Peyer's patch (tissue), 4 donors: ENCODE results near the gene IL16. TPM values are rescaled to one million over a fixed set of nuclear protein-coding genes. Genes with fewer than 3 reads are reported as not detected.
A peak's percentile ranks its signal among the peaks of the same experiment; 100 is the strongest.

Experiments
- DNase-seq, 3 donors: peaks; one replicate each; pipeline ENCODE4 v3.0.0-alpha.2; 2017 to 2019
- H3K27ac ChIP-seq, 4 donors: fragments of 200-600 bp; sonication (generic); one replicate each; pipeline ENCODE4 v1.5.1; 2016 to 2019
- H3K27me3 ChIP-seq, 2 donors: fragments of 200-600 bp; sonication (generic); one replicate each; pipeline ENCODE4 v1.5.1; 2019
- H3K36me3 ChIP-seq, 3 donors: fragments of 200-600 bp; sonication (generic); one replicate each; pipeline ENCODE4 v1.5.1; 2016 to 2019
- H3K4me1 ChIP-seq, 4 donors: fragments of 200-600 bp; sonication (generic); one replicate each; pipeline ENCODE4 v1.5.1; 2016 to 2019
- H3K4me3 ChIP-seq, 4 donors: fragments of 200-600 bp; sonication (generic); 1 replicate in 3 of 4; 2 replicates in 1 of 4; pipeline ENCODE4 v1.5.1; 2016 to 2019; ENCODE audit warnings: mild to moderate bottlenecking in 1 of 4
- H3K9me3 ChIP-seq, 4 donors: fragments of 200-600 bp; sonication (generic); one replicate each; pipeline ENCODE4 v1.5.1; 2016 to 2019; ENCODE audit warnings: mild to moderate bottlenecking in 1 of 4
- CTCF ChIP-seq, 6 experiments: fragments of 450-650 bp in 4 of 6; fragments of 200-600 bp in 2 of 6; sonication (generic) in 1 of 6; IDR thresholded peaks; one replicate each; pipeline ENCODE4 v1.5.1; 2017 to 2019; ENCODE audit warnings: antibody characterized with exemption in 6 of 6, mild to moderate bottlenecking in 3 of 6, moderate library complexity in 1 of 6
- POLR2A ChIP-seq, 2 donors: fragments of 450-650 bp; IDR thresholded peaks; one replicate each; pipeline ENCODE4 v1.5.1; 2017; ENCODE audit warnings: antibody characterized with exemption in 2 of 2, mild to moderate bottlenecking in 2 of 2, moderate library complexity in 2 of 2
- total RNA-seq, 4 donors: library from RNA; depleted of rRNA; stranded (reverse); fragments of >200 nt; gene quantifications; one replicate each; pipeline ENCODE4 v1.1.0, GENCODE V29; 2016

The IL16 gene
- total RNA-seq, 4 donors from 2014 or later: 6.3 to 115 (median 11.6) TPM

DNA sequence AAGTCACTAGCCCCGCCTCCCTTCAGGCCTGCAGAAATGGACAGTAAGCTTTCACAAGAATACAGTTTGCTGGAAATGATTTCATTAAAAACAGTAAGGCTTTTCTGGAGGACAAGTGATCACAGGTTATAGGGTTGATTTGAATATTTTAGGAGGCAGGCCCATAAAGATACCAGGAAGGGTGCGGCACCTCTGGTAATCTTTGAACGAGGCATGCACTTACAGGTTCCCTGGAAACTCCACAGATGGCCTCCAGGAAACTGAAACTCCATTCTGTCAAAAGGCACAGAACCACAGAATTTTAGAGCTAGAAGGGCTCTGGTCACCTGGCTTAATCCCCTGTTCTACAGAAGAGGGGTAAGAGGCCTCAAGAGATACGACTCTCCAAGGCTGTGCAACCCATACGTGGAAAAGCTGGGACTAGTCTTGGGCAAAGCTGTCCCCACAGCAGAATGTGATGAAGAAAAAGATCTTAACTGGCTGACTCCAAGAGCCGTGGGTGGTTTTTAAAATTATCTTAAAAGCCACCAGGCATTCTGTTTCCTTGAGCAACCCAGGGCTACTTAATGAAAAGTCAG lies 126.1 kb downstream of the IL16 start:
- peak in 1 of 6 experiments; percentile 12 for TF ChIP-seq CTCF (IDR thresholded peaks at IDR 0.05)
- TF ChIP-seq POLR2A (IDR thresholded peaks at IDR 0.05): no peak
- Histone ChIP-seq H3K36me3 (peaks cover 0 to 24% (median 0%) of the 10 kb centered on the region in 3 donors), H3K9me3 (no peaks in the 10 kb centered on the region), H3K4me1 (peaks cover 0 to 12% (median 0%) of the 10 kb centered on the region in 4 donors), H3K27me3 (no peaks in the 10 kb centered on the region), H3K27ac (peak overlapping the region in 3 of 4 donors; percentile 78 to 93 (median 87)), H3K4me3 (peak overlapping the region in 3 of 4 donors; percentile 80 to 89 (median 87))
- DNase-seq: peak in 1 of 3 donors; percentile 58

- Histone ChIP-seq H3K9me3 (no peaks in the 10 kb centered on the region), H3K4me3 (peak overlapping the region; percentile 70 to 89 (median 84)), H3K36me3 (peaks cover 0 to 16% (median 0%) of the 10 kb centered on the region in 3 donors), H3K27me3 (no peaks in the 10 kb centered on the region), H3K27ac (peak overlapping the region; percentile 78 to 93 (median 84)), H3K4me1 (peaks cover 0 to 12% (median 0%) of the 10 kb centered on the region in 4 donors)
- no peak for TF ChIP-seq CTCF (IDR thresholded peaks at IDR 0.05)
- TF ChIP-seq POLR2A (IDR thresholded peaks at IDR 0.05): no peak
- DNase-seq: no peak
Observed at GRCh38 chr15:81323559-81323943, 126.9 kb downstream of the IL16 start.

DNA sequence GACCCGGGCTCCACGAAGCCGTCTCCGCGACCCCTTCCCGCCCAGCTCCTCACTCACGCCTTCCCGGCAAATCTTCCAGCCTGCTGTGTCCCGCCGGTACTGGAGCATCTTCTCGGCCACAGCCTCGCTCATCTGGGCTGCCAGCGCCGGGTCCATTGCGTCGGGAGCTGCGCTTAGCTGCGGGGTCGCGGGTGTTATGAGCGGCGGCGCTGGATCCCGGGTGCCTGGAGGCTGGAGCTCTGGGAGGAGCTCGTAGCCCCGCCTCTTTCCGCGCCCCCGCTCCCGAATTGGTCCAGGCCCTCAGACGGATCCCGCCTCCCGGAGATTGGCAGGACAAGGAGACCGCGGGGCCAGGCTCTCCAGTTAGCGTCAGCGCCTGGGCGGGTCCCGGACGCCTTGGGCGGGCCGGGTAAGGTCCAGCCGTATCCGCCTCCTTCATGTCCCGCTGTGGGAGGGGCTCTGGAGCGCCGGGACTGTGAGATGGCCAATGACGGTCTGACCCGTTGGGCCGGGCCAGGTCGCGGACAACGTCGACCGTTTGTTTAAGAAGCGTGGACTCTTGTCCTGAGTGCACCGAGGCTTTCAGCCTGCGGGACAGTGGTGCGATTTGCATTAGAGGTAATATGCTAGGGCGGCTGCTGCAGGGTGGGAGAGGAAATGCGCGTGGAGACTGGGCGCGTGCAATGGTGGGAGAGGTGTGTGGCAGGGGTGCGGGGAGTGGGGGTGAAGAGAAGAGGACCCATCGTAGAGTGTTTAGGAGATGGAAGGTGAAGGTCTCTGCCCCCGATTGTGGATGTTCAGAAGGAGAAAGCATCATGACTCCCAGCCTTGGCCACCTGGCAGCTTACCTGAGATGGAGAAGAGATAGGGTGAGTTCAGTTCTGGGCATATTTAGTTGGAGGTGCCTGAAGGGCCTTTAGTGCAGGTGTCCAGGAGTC lies 127.5 kb downstream of the IL16 start, which contains the start of gene STARD5:
Gene STARD5 (minus strand): TSS at position 198 of the 938 bp plus-strand sequence. CDS start 42 bp downstream, at position 156.
- H3K4me1 ChIP-seq: peaks cover 0 to 12% (median 0%) of the 10 kb centered on the region in 4 donors
- no peaks in the 10 kb centered on the region for H3K9me3 ChIP-seq
- peaks cover 0 to 10% (median 0%) of the 10 kb centered on the region in 3 donors for H3K36me3 ChIP-seq
- H3K27me3 ChIP-seq: no peaks in the 10 kb centered on the region
- DNase-seq: peak; percentile 99 to 100 (median 99)
- H3K27ac ChIP-seq: peak within 1 kb of the TSS; percentile 78 to 93 (median 84)
- TF ChIP-seq CTCF (IDR thresholded peaks at IDR 0.05) (peak in 1 of 6 experiments; percentile 7), POLR2A (IDR thresholded peaks at IDR 0.05) (peak; percentile 94)
- peak within 1 kb of the TSS; percentile 70 to 89 (median 84) for H3K4me3 ChIP-seq

DNA sequence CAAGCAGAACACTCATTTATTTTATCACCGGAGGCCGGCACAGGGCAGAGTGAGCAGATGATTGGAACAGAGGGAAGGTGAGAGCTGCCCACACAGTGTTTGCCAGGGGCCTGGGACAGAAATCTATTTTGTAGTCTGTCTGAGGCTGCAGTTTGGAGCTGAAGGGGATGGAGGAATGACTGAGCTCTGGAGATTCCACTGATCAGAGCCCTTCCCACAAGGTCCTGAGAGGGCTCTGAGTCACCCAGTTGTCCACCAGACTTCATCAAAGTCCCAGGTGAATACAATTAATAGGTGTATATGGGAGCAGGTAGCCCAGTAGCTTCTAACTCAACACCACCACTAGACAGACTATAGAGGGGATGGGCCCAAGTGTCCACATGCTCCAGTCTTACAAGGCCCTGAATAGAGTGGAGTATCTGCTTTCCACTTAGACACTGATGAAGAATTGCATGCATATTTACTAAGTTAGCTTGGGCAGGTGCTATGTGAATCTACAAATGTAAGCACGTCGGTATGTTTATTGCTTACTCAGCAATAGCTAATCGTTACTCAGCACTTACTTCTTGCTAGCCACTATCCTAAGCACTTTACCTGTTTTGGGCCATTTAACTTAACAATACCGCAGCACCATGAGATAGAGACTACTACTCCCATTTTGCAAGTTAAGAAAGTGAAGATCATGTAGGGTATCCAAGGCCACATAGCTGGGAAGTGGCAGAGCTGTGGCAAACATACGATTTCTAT lies 130.0 kb downstream of the IL16 start:
- Histone ChIP-seq H3K36me3 (no peaks in the 10 kb centered on the region), H3K9me3 (no peaks in the 10 kb centered on the region), H3K27me3 (no peaks in the 10 kb centered on the region), H3K27ac (no peak overlapping the region), H3K4me3 (no peak overlapping the region), H3K4me1 (peaks cover 0 to 12% (median 0%) of the 10 kb centered on the region in 4 donors)
- TF ChIP-seq POLR2A (IDR thresholded peaks at IDR 0.05) (no peak), CTCF (IDR thresholded peaks at IDR 0.05) (no peak)
- DNase-seq: no peak

DNA sequence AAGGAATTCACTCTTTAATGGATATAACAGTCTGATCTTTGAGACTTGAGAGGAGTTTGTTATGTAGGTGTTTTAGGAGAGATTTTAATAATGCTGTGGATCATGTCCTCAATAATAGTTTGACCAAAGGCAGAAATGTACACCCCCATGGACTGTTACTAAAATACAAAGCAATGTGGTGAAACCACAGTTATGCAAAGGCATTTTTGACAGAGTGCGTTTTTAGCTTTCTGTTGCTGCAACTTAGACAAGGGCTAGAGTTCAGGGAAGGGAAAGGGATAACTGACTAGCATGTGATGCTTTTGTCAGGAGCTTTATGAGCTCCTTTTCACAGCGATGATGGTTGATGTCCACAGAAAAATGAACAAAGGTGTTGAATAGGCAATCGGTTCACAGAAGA lies 130.8 kb downstream of the IL16 start:
- H3K4me3 ChIP-seq: no peak overlapping the region
- DNase-seq: no peak
- no peaks in the 10 kb centered on the region for H3K27me3 ChIP-seq
- H3K9me3 ChIP-seq: no peaks in the 10 kb centered on the region
- TF ChIP-seq CTCF (IDR thresholded peaks at IDR 0.05) (no peak), POLR2A (IDR thresholded peaks at IDR 0.05) (no peak)
- H3K27ac ChIP-seq: no peak overlapping the region
- peaks cover 0 to 6% (median 0%) of the 10 kb centered on the region in 4 donors for H3K4me1 ChIP-seq
- H3K36me3 ChIP-seq: no peaks in the 10 kb centered on the region
